ENCODE results near the gene KLRC1.
"Not testable (repeated sequence)": the region's sequence is repeated elsewhere in the genome, so short reads cannot be mapped to it uniquely, and the experiment has no call there.

DNA sequence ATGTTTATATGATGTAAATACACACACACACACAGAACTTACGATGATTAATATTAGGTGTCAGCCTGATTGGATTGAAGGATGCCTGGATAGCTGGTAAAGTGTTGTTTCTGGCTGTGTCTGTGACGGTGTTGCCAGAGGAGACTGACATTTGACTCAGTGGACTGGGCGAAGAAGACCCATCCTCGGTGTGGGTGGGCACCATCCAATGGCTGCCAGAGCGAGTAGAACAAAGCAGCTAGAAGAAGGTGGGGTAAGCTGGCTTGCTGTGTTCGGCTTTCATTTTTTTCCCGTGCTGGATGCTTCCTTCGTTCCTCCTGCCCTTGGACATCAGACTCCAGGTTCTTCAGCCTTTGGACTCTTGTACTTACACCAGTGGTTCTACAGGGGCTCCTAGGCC is 12.0 kb downstream of the KLRC1 start:
- TF ChIP-seq, protein P1, sequence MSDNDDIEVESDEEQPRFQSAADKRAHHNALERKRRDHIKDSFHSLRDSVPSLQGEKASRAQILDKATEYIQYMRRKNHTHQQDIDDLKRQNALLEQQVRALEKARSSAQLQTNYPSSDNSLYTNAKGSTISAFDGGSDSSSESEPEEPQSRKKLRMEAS (IDR thresholded peaks at IDR 0.05; ENCODE audit: low read depth, low read length): not testable (repeated sequence)
- TF ChIP-seq, protein P2, sequence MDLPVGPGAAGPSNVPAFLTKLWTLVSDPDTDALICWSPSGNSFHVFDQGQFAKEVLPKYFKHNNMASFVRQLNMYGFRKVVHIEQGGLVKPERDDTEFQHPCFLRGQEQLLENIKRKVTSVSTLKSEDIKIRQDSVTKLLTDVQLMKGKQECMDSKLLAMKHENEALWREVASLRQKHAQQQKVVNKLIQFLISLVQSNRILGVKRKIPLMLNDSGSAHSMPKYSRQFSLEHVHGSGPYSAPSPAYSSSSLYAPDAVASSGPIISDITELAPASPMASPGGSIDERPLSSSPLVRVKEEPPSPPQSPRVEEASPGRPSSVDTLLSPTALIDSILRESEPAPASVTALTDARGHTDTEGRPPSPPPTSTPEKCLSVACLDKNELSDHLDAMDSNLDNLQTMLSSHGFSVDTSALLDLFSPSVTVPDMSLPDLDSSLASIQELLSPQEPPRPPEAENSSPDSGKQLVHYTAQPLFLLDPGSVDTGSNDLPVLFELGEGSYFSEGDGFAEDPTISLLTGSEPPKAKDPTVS (IDR thresholded peaks at IDR 0.05; ENCODE audit: low read depth, low read length): not testable (repeated sequence)
- TF ChIP-seq, protein P3, sequence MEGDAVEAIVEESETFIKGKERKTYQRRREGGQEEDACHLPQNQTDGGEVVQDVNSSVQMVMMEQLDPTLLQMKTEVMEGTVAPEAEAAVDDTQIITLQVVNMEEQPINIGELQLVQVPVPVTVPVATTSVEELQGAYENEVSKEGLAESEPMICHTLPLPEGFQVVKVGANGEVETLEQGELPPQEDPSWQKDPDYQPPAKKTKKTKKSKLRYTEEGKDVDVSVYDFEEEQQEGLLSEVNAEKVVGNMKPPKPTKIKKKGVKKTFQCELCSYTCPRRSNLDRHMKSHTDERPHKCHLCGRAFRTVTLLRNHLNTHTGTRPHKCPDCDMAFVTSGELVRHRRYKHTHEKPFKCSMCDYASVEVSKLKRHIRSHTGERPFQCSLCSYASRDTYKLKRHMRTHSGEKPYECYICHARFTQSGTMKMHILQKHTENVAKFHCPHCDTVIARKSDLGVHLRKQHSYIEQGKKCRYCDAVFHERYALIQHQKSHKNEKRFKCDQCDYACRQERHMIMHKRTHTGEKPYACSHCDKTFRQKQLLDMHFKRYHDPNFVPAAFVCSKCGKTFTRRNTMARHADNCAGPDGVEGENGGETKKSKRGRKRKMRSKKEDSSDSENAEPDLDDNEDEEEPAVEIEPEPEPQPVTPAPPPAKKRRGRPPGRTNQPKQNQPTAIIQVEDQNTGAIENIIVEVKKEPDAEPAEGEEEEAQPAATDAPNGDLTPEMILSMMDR (IDR thresholded peaks at IDR 0.05 in 2 of 3, conservative IDR thresholded peaks at IDR 0.05 in 1 of 3; ENCODE audit: control insufficient read depth in 2 of 3, extremely low read depth in 1 of 3, insufficient read depth in 1 of 3, low read depth in 3 of 3, low read length in 3 of 3): not testable (repeated sequence)
- TF ChIP-seq, protein P4, sequence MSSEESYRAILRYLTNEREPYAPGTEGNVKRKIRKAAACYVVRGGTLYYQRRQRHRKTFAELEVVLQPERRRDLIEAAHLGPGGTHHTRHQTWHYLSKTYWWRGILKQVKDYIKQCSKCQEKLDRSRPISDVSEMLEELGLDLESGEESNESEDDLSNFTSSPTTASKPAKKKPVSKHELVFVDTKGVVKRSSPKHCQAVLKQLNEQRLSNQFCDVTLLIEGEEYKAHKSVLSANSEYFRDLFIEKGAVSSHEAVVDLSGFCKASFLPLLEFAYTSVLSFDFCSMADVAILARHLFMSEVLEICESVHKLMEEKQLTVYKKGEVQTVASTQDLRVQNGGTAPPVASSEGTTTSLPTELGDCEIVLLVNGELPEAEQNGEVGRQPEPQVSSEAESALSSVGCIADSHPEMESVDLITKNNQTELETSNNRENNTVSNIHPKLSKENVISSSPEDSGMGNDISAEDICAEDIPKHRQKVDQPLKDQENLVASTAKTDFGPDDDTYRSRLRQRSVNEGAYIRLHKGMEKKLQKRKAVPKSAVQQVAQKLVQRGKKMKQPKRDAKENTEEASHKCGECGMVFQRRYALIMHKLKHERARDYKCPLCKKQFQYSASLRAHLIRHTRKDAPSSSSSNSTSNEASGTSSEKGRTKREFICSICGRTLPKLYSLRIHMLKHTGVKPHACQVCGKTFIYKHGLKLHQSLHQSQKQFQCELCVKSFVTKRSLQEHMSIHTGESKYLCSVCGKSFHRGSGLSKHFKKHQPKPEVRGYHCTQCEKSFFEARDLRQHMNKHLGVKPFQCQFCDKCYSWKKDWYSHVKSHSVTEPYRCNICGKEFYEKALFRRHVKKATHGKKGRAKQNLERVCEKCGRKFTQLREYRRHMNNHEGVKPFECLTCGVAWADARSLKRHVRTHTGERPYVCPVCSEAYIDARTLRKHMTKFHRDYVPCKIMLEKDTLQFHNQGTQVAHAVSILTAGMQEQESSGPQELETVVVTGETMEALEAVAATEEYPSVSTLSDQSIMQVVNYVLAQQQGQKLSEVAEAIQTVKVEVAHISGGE (CRISPR knock-in tag; IDR thresholded peaks at IDR 0.05): not testable (repeated sequence)
- TF ChIP-seq POLR2AphosphoS5 (IDR thresholded peaks at IDR 0.05; ENCODE audit: low read length); NR2C2 (IDR thresholded peaks at IDR 0.05; ENCODE audit: borderline replicate concordance, control insufficient read depth, insufficient read length, low read depth); ESRRA (IDR thresholded peaks at IDR 0.05; ENCODE audit: low read length); JUND (IDR thresholded peaks at IDR 0.05; ENCODE audit: low read depth, low read length); ZNF274 (IDR thresholded peaks at IDR 0.05; ENCODE audit: insufficient read depth, insufficient read length); MYC (IDR thresholded peaks at IDR 0.05; ENCODE audit: insufficient read depth, insufficient read length, insufficient replicate concordance, low read length, severe bottlenecking); EP300 (IDR thresholded peaks at IDR 0.05; ENCODE audit: borderline replicate concordance in 1 of 2, control insufficient read depth in 1 of 2, low read depth in 2 of 2, low read length in 2 of 2): not testable (repeated sequence)
